Prostate gland (tissue), 2 donors: ENCODE results near the gene SCAMP2. TPM values are rescaled to one million over a fixed set of nuclear protein-coding genes. Genes with fewer than 3 reads are reported as not detected.
"Not testable (repeated sequence)": the region's sequence is repeated elsewhere in the genome, so short reads cannot be mapped to it uniquely, and the experiment has no call there.

Source experiments
- DNase-seq: peaks from one replicate; pipeline ENCODE4 v3.0.0-alpha.2; 2019; ENCODE audit warnings: low spot score
- H3K27ac ChIP-seq, 2 donors: fragments of 200-600 bp; sonication (generic); 2 replicates each; pipeline ENCODE4 v1.5.1; 2017 to 2019
- H3K27me3 ChIP-seq: fragments of 200-600 bp; sonication (generic); replicated peaks from 2 replicates; pipeline ENCODE4 v1.5.1; 2019; ENCODE audit not compliant: insufficient read depth
- H3K36me3 ChIP-seq, 2 donors: fragments of 200-600 bp; sonication (generic); 1 replicate in 1 of 2; 2 replicates in 1 of 2; pipeline versions ENCODE4 v1.5.1 to v1.8.1; 2017 to 2019
- H3K4me1 ChIP-seq: fragments of 200-600 bp; sonication (generic); replicated peaks from 2 replicates; pipeline ENCODE4 v1.5.1; 2019
- H3K4me3 ChIP-seq, 2 donors: fragments of 200-600 bp; sonication (generic); 2 replicates each; pipeline ENCODE4 v1.5.1; 2017 to 2019
- H3K9me3 ChIP-seq: fragments of 200-600 bp; sonication (generic); 2 replicates; pipeline ENCODE4 v1.5.1; 2017
- CTCF ChIP-seq, 4 experiments: fragments of 200-600 bp in 2 of 4; fragments of 450-650 bp in 2 of 4; sonication (generic) in 2 of 4; IDR thresholded peaks; 1 replicate in 3 of 4; 2 replicates in 1 of 4; pipeline ENCODE4 v1.5.1; 2016 to 2019; ENCODE audit warnings: antibody characterized with exemption in 4 of 4, mild to moderate bottlenecking in 2 of 4, moderate library complexity in 2 of 4
- POLR2A ChIP-seq: fragments of 450-650 bp; IDR thresholded peaks from one replicate; pipeline ENCODE4 v1.6.1; 2016; ENCODE audit warnings: antibody characterized with exemption, mild to moderate bottlenecking
- POLR2AphosphoS5 ChIP-seq: sonication (generic); formaldehyde crosslinking; IDR thresholded peaks from one replicate; pipeline ENCODE4 v1.6.1; 2017; ENCODE audit warnings: antibody characterized with exemption
- WGBS: methylation state at CpG from one replicate; pipeline ENCODE4 v1.1.5; 2018; 5-methylcytosine and 5-hydroxymethylcytosine counted together
- intact Hi-C: fragments of 100-400 bp; cut with DNase I; formaldehyde crosslinking; loops from one replicate; pipeline ENCODE4 v1.14.2; 2022
- total RNA-seq, 2 donors: library from RNA; depleted of rRNA; stranded (reverse); fragments of >200 nt; gene quantifications; one replicate each; pipeline ENCODE4 v1.1.0, GENCODE V29; 2016

Gene SCAMP2
- total RNA-seq, 2 donors from 2014 or later: 101 to 103 TPM

GRCh38 chr15:74897300-74897701 lies 24.1 kb upstream of the SCAMP2 start:
- TF ChIP-seq CTCF (IDR thresholded peaks at IDR 0.05) (no peak), POLR2A (no peak), POLR2AphosphoS5 (no peak)
- H3K4me1 ChIP-seq: peaks cover 5% of the 10 kb centered on the region
- no peak overlapping the region for H3K27ac ChIP-seq
- DNase-seq: no peak
- WGBS: 70% methylated on average over 6 of the region's 6 CpGs
- intact Hi-C loops: no loop called here
- no peak overlapping the region for H3K4me3 ChIP-seq
- peaks cover 0 to under 1% of the 10 kb centered on the region in 2 donors for H3K36me3 ChIP-seq
- H3K9me3 ChIP-seq: no peaks in the 10 kb centered on the region
- H3K27me3 ChIP-seq: no peaks in the 10 kb centered on the region

DNA sequence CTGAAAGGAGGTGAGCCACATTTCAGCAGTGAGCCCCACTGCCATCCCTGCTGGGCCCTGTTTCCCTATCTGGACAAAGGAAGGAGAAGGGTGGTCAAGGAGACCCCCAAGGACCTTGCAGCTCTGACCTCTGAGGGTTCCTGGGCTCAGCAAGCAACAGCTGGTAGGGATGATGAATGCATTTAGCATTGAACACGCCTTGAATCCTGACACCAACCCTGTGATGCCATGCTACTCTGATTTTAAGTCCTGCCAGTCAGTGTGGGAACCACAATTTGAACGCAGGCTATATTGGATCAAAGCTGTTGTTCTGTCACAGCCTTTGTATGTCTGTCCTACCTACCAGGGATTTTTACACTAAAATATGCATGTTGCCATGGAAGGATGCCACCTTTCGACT lies 23.2 kb upstream of the SCAMP2 start:
- no peaks in the 10 kb centered on the region for H3K9me3 ChIP-seq
- intact Hi-C loops: no loop called here
- H3K4me3 ChIP-seq: no peak overlapping the region
- no peaks in the 10 kb centered on the region for H3K4me1 ChIP-seq
- no peak for TF ChIP-seq POLR2AphosphoS5
- no peak for TF ChIP-seq POLR2A
- TF ChIP-seq CTCF (IDR thresholded peaks at IDR 0.05): no peak
- H3K27me3 ChIP-seq: no peaks in the 10 kb centered on the region
- DNase-seq: no peak
- WGBS: 78% methylated on average over 3 of the region's 3 CpGs
- H3K27ac ChIP-seq: no peak overlapping the region
- H3K36me3 ChIP-seq: no peaks in the 10 kb centered on the region

DNA sequence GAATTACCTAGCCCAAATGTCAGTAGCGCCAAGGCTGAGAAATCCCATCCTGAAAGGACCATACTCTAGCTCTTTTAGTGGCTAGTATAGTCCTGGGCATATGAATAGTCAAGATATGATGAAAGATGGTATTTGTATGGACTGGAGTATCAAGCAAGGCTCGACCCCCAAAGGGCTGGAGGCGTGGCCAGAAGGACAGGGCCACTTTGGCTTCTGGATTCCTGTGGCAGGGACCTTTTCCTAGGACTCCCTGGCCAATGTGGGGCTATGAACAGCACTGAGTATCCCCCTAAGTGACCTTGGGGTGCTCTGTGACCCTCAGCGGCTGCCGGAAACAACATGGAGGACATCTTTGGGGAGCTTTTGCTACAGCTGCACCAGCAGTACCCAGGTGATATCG lies 22.7 kb upstream of the SCAMP2 start:
- DNase-seq: no peak
- Histone ChIP-seq H3K4me3 (no peak overlapping the region), H3K27ac (no peak overlapping the region), H3K36me3 (no peaks in the 10 kb centered on the region), H3K4me1 (no peaks in the 10 kb centered on the region), H3K27me3 (no peaks in the 10 kb centered on the region), H3K9me3 (no peaks in the 10 kb centered on the region)
- no peak for TF ChIP-seq CTCF (IDR thresholded peaks at IDR 0.05)
- TF ChIP-seq POLR2A: no peak
- TF ChIP-seq POLR2AphosphoS5: no peak
- intact Hi-C loops: no loop called here
- 89% methylated on average over 6 of the region's 6 CpGs for WGBS

DNA sequence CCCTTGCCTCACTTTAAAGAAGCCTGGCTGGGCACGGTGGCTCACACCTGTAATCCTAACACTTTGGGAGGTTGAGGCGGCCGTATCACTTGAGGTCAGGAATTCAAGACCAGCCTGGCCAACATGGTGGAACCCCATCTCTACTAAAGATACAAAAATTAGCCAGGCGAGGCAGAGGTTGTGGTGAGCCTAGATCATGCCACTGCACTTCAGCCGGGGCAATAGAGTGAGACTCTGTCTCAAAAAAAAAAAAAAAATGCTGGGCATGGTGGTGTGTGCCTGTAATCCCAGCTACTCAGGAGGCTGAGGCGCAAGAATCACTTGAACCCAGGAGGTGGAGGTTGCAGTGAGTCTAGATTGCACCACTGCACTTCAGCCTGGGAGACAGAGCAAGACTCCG lies 21.2 kb upstream of the SCAMP2 start:
- H3K27ac ChIP-seq, H3K9me3 ChIP-seq, H3K27me3 ChIP-seq, DNase-seq, intact Hi-C loops, H3K36me3 ChIP-seq, H3K4me1 ChIP-seq, H3K4me3 ChIP-seq: not testable (repeated sequence)
- 97% methylated on average over 7 of the region's 7 CpGs for WGBS

DNA sequence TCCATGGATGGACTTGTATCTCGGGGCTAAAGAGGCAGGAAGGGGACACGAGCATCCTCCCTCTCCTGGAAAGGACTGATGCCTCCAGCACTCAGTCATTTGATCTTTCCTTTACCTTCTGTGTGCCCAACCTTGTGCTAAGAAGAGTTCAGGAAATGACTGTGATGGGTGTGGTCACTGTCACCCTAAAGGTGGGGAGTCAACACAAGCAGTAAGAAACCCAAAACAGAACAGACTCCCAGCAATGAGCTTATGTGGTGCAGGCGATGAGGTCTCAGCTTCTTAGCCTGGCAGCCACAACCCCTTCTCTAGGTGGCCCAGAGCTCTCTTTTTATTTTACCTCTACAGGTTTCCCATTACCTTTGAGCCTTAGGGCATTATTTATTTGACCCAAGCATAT lies 20.5 kb upstream of the SCAMP2 start:
- Histone ChIP-seq H3K27ac (no peak overlapping the region), H3K36me3 (no peaks in the 10 kb centered on the region), H3K4me1 (no peaks in the 10 kb centered on the region), H3K4me3 (no peak overlapping the region), H3K9me3 (no peaks in the 10 kb centered on the region), H3K27me3 (no peaks in the 10 kb centered on the region)
- 83% methylated on average over 3 of the region's 3 CpGs for WGBS
- no peak for TF ChIP-seq CTCF (IDR thresholded peaks at IDR 0.05)
- TF ChIP-seq POLR2AphosphoS5: no peak
- intact Hi-C loops: no loop called here
- no peak for DNase-seq

- intact Hi-C loops: no loop called here
- no peak for DNase-seq
- 89% methylated on average over 2 of the region's 2 CpGs for WGBS
- no peak for TF ChIP-seq POLR2AphosphoS5
- TF ChIP-seq CTCF (IDR thresholded peaks at IDR 0.05): no peak
- TF ChIP-seq POLR2A: no peak
- Histone ChIP-seq H3K4me3 (no peak overlapping the region), H3K36me3 (no peaks in the 10 kb centered on the region), H3K9me3 (no peaks in the 10 kb centered on the region), H3K4me1 (no peaks in the 10 kb centered on the region), H3K27ac (no peak overlapping the region), H3K27me3 (no peaks in the 10 kb centered on the region)
Observed at GRCh38 chr15:74892931-74893330, 19.8 kb upstream of the SCAMP2 start.
